ENCODE results near the gene FKBP11. TPM values are rescaled to one million over a fixed set of nuclear protein-coding genes. Genes with fewer than 3 reads are reported as not detected.

FKBP11 gene
- total RNA-seq, 1 experiment from 2014 or later = 8.6 TPM

DNA sequence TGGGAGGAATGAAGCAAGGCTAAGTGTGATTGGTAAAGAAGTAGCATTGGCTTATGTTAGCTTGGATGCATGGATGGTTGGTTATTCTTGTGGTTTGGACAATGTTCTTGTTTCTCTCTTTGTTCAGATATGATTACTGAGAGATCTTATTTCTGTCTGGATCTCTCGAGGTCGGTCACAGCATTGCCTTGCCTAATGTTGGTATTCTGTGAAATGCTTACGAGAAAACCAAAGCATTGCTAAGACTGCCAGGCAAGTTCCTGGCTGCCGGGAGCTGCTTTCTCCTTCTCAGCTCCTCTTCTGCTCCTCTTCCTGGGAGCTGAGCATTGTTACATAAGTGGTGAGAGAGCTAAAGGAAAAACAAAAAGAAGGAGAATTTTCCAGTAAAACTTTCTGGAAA is 52.2 kb downstream of the FKBP11 start:
- no peak overlapping the region for H3K27ac ChIP-seq
- H3K4me3 ChIP-seq = no peak overlapping the region
- no peak for DNase-seq
- H3K36me3 ChIP-seq = no peaks in the 10 kb centered on the region
- H3K4me1 ChIP-seq = no peaks in the 10 kb centered on the region
- H3K9me3 ChIP-seq (replicated peaks) = no peaks in the 10 kb centered on the region
- peaks cover 34% of the 10 kb centered on the region for H3K27me3 ChIP-seq

Other genes with a start within 250 kb of the FKBP11 start
- gene KANSL2, start 243.3 kb downstream of the FKBP11 start, total RNA-seq (2014; rRNA removed; shearing (Covaris generic)) = 63.9 and 69.3 TPM in 2 replicates
- 63.6 and 70.1 TPM in 2 replicates for gene CCNT1, start 208.8 kb downstream of the FKBP11 start, total RNA-seq (2014; rRNA removed; shearing (Covaris generic))
- gene ADCY6, start 136.4 kb downstream of the FKBP11 start, total RNA-seq (2014; rRNA removed; shearing (Covaris generic)) = 16.1 and 18.7 TPM in 2 replicates
- gene CACNB3, start 107.0 kb downstream of the FKBP11 start, total RNA-seq (2014; rRNA removed; shearing (Covaris generic)) = 9.7 and 11.9 TPM in 2 replicates
- gene DDX23, start 73.3 kb downstream of the FKBP11 start, total RNA-seq (2014; rRNA removed; shearing (Covaris generic)) = 153 and 167 TPM in 2 replicates
- gene RND1, start 59.6 kb downstream of the FKBP11 start, total RNA-seq (2014; rRNA removed; shearing (Covaris generic)) = 0.10 and 0.43 TPM in 2 replicates
- 80.9 and 82.1 TPM in 2 replicates for gene ARF3, start 32.0 kb upstream of the FKBP11 start, total RNA-seq (2014; rRNA removed; shearing (Covaris generic))
- 2.8 and 3.0 TPM in 2 replicates for gene WNT10B, start 46.2 kb upstream of the FKBP11 start, total RNA-seq (2014; rRNA removed; shearing (Covaris generic))
- gene WNT1, start 52.8 kb upstream of the FKBP11 start, total RNA-seq (2014; rRNA removed; shearing (Covaris generic)) = not detected in 2 replicates
- gene DDN, start 73.9 kb upstream of the FKBP11 start, total RNA-seq (2014; rRNA removed; shearing (Covaris generic)) = 5.0 and 5.5 TPM in 2 replicates
- gene PRKAG1, start 93.3 kb upstream of the FKBP11 start, total RNA-seq (2014; rRNA removed; shearing (Covaris generic)) = 37.1 and 43.0 TPM in 2 replicates
- 30.1 and 31.2 TPM in 2 replicates for gene KMT2D, start 135.3 kb upstream of the FKBP11 start, total RNA-seq (2014; rRNA removed; shearing (Covaris generic))
- gene RHEBL1, start 144.5 kb upstream of the FKBP11 start, total RNA-seq (2014; rRNA removed; shearing (Covaris generic)) = 8.8 and 9.0 TPM in 2 replicates
- gene DHH, start 169.3 kb upstream of the FKBP11 start, total RNA-seq (2014; rRNA removed; shearing (Covaris generic)) = 0.04 and 0.13 TPM in 2 replicates
- gene LMBR1L, start 185.4 kb upstream of the FKBP11 start, total RNA-seq (2014; rRNA removed; shearing (Covaris generic)) = 17.8 and 28.9 TPM in 2 replicates
- gene TUBA1B, start 205.9 kb upstream of the FKBP11 start, total RNA-seq (2014; rRNA removed; shearing (Covaris generic)) = 5,262 and 5,317 TPM in 2 replicates